Effector memory CD4-positive, alpha-beta T cell (primary cell): ENCODE measurements around the gene ZNF473.

Source experiments
- DNase-seq, 3 donors: peaks; one replicate each; pipeline ENCODE4 v3.0.0-alpha.2; 2020
- H3K27ac ChIP-seq: 2 replicates; pipeline ENCODE4 v1.7.0; 2013; ENCODE audit warnings: mild to moderate bottlenecking, low read length, moderate library complexity; ENCODE audit not compliant: insufficient read depth, poor library complexity, severe bottlenecking
- H3K27me3 ChIP-seq: replicated peaks from 2 replicates; pipeline ENCODE4 v1.7.0; 2013; ENCODE audit warnings: mild to moderate bottlenecking, low read length; ENCODE audit not compliant: insufficient read depth, control insufficient read depth, poor library complexity, severe bottlenecking
- H3K36me3 ChIP-seq: 2 replicates; pipeline ENCODE4 v1.7.0; 2013; ENCODE audit warnings: mild to moderate bottlenecking, low read length, moderate library complexity; ENCODE audit not compliant: control insufficient read depth, insufficient read depth
- H3K4me1 ChIP-seq: 2 replicates; pipeline ENCODE4 v1.7.0; 2013; ENCODE audit warnings: low read length, mild to moderate bottlenecking; ENCODE audit not compliant: control insufficient read depth, insufficient read depth, poor library complexity, severe bottlenecking
- H3K4me3 ChIP-seq: 2 replicates; pipeline ENCODE4 v1.7.0; 2013; ENCODE audit warnings: low read length, low read depth, mild to moderate bottlenecking; ENCODE audit not compliant: insufficient read depth, poor library complexity, severe bottlenecking
- H3K9me3 ChIP-seq: 2 replicates; pipeline ENCODE4 v1.7.0; 2013; ENCODE audit warnings: mild to moderate bottlenecking, low read length, moderate library complexity; ENCODE audit not compliant: control insufficient read depth

ZNF473 gene

DNA sequence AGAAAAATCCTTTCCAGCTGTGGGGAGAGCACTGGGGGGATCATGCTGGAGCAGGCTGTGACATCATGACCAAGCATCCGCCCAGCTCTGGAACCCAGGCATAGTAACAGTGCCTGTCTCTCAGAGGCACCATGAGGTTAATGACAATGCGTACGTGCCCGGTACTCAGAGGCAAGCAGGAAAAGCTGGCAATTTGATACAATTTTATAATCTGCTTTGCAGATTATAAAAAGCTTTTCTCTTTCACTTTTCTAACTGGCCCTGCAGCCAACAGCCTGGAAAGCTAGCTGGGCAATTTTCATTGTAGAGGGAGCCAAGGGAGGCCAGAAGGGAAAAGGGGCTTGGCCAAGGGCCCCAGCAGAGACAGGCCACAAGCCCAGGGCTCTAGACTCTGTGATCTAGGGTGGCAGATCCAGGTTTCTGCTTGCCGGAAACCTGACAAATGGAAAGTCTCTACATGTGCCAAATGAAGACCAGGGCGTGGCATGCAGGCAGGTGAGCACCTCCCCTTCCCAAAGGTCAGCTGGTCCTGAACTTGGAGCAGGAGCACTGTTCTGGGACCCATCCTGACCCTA is 23.3 kb upstream of the ZNF473 start:
- Histone ChIP-seq H3K27ac (no peak overlapping the region), H3K36me3 (peaks cover 80% of the 10 kb centered on the region), H3K4me1 (peaks cover 9% of the 10 kb centered on the region)

DNA sequence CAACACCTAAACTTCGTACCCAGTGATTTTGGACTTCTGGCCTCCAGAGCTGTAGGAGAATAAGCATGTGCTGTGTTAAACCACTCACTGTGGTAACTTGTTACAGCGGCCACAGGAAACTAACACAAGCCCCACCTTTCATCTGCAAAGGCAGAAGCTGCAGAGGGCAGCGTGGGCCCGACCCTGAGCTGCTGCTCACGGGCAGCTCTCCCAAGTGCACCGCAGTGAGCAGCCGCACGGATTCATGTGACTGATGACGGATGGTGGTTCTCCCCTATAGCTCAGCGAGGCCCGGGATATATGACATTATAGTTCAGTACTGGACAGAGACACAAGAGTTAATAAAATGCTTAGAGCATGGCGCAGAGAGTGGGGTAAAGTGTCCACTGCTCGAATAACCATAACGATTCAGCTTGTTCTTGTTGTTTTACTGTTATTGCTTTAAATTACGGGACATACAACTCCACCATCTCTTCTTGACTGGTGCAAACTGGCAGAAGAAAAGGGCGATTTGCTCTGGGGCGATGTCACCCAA is 22.5 kb upstream of the ZNF473 start:
- peaks cover 9% of the 10 kb centered on the region for H3K4me1 ChIP-seq
- H3K4me3 ChIP-seq: no peak overlapping the region
- H3K27me3 ChIP-seq: no peaks in the 10 kb centered on the region
- H3K27ac ChIP-seq: no peak overlapping the region
- no peak for DNase-seq
- peaks cover 84% of the 10 kb centered on the region for H3K36me3 ChIP-seq
- H3K9me3 ChIP-seq: no peaks in the 10 kb centered on the region

More for the DNA sequence above, 23.3 kb upstream of the ZNF473 start:
- Histone ChIP-seq H3K27me3 (no peaks in the 10 kb centered on the region), H3K9me3 (no peaks in the 10 kb centered on the region), H3K4me3 (no peak overlapping the region)
- DNase-seq: no peak

DNA sequence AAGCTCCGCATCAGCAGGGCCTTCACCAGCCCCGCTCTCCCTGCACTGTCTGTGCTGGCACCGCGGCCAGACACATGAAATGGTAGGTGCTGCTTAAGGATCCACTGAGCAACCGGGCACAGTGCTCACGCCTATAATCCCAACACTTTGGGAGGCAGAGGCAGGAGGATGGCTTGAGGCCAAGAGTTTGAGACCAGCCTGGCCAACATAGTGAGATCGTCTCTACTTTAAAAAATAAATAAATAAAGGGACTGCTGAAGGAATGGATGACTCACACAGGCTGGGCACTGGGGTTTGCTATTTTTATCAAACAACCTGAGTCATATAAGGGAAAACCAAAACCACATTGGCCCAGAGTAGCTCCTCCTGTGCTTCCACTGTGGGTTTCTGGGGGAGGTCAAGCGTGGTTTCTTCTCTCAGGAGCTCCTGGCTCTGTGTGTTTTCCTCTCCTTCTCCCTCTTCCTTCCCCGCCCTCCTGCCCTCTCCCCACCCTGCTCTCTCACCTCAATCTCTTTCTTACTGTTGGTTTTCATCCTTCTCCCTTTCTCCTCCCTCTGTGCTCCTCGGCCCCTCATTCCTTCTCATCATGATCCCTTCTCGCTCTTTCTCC is 21.9 kb upstream of the ZNF473 start:
- no peak overlapping the region for H3K4me3 ChIP-seq
- H3K36me3 ChIP-seq: peaks cover 88% of the 10 kb centered on the region
- DNase-seq: no peak
- H3K27ac ChIP-seq: no peak overlapping the region
- H3K27me3 ChIP-seq: no peaks in the 10 kb centered on the region
- no peaks in the 10 kb centered on the region for H3K9me3 ChIP-seq
- peaks cover 9% of the 10 kb centered on the region for H3K4me1 ChIP-seq

DNA sequence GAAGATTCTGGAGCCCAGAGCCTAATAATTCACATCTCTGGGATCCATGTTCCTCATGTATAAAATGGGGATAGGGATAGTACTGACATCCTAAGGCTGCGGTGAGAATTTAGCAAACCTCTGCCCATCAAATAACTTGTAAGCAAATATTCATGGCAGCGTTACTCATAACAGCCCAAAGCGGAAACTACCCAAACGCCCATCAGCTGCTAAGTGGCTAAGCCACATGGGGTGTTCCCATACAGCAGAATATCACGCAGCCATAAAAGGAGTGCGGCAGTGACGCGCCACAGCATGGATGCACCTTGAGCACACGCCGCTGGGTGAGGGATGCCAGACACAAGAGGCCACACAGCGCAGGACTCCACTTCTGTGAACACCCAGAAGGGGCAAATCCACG is 20.4 kb upstream of the ZNF473 start:
- no peak overlapping the region for H3K27ac ChIP-seq
- H3K36me3 ChIP-seq: peaks cover 78% of the 10 kb centered on the region
- no peaks in the 10 kb centered on the region for H3K9me3 ChIP-seq
- DNase-seq: no peak
- H3K4me3 ChIP-seq: no peak overlapping the region
- H3K27me3 ChIP-seq: no peaks in the 10 kb centered on the region
- H3K4me1 ChIP-seq: peaks cover 9% of the 10 kb centered on the region

DNA sequence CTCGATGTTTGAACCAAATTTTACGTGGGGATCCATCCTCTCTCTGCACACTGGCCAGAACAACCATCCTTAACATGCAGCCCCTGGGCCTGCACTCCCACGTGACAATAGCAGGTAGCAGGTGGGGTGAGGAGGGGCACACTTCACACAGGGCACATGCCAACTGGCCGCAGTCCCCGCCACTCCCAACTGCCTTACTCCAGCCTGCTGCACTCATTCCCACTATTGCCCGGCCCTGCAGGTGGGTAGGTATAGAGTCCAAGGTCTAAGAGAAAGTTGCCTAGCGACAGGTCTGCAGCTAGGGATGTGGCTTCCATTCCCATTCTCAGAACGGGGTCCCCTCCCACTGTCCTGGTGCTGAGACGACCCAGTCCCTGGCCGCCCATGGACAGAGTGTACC is 18.6 kb upstream of the ZNF473 start:
- peaks cover 9% of the 10 kb centered on the region for H3K4me1 ChIP-seq
- no peak for DNase-seq
- H3K36me3 ChIP-seq: peaks cover 66% of the 10 kb centered on the region
- H3K27me3 ChIP-seq: no peaks in the 10 kb centered on the region
- H3K27ac ChIP-seq: no peak overlapping the region
- H3K9me3 ChIP-seq: no peaks in the 10 kb centered on the region
- no peak overlapping the region for H3K4me3 ChIP-seq

DNA sequence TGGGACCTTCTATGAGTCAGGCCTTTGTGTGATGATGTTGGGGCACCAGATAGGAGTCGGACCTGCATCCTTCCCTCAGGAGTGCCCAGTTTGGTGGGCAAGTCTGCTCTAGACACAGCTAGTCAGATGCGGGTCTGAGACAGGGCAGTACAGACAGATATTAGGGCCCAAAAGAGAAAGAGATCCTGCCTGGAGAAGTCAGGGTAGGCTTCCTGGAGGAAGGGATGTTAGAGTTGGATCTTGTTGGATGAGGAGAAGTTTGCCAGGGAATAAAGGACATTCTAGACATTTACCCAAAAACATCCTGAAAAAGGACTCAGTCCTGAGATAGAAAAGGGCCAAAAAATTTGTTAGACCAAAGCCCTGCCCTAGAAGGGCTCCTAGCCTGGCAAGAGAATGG is 17.9 kb upstream of the ZNF473 start:
- no peak overlapping the region for H3K27ac ChIP-seq
- H3K27me3 ChIP-seq: no peaks in the 10 kb centered on the region
- peaks cover 9% of the 10 kb centered on the region for H3K4me1 ChIP-seq
- DNase-seq: no peak
- H3K9me3 ChIP-seq: no peaks in the 10 kb centered on the region
- H3K36me3 ChIP-seq: peaks cover 58% of the 10 kb centered on the region
- H3K4me3 ChIP-seq: no peak overlapping the region

DNA sequence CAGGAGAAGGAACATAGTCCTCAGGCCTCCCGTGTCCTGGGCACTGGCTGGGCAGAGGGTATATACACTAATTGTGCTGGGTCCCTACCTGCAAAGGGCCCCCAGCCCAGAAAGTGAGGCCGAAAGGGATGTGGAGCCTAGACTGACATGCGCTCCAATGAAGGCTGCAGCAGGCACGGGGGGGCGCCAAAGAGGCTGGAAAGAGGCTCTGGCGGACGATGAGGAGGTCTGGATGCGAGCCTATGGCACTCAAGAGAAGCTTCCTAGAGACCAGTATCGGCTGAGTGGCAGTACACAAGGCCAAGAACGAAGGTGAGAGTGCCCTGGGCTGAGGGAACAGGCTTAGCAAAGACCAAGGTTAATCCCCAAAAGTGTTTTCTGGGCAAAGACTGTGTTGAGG is 17.3 kb upstream of the ZNF473 start:
- no peak overlapping the region for H3K4me3 ChIP-seq
- H3K36me3 ChIP-seq: peaks cover 58% of the 10 kb centered on the region
- DNase-seq: no peak
- H3K27me3 ChIP-seq: no peaks in the 10 kb centered on the region
- H3K27ac ChIP-seq: no peak overlapping the region
- H3K9me3 ChIP-seq: no peaks in the 10 kb centered on the region
- H3K4me1 ChIP-seq: peaks cover 9% of the 10 kb centered on the region

DNA sequence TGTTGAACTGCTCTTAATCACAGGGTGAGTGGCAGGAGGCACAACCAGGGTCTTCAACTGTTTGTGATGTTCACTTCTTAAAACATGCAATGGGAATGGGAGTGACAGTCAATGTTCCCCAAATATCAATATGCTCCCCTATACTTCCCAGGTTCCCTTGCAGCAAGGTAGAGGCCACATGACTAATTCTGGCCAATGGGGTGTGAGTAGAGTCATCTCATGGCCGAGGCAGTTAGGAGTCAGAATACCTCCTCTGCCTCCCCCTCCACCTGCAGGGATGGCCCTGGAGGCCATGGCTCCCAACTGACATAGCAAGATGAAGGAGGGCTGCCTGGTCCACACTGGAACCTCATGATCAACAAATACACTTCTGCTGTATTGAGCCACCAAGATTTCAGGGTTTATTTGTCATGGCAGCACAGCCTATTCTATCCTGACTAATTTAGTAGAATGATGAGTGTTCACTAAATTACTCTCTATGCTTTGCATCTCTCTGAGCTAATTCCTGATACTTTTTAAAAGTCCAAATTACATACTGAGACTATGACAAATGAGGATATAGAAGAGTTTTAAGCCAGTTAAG is 9.5 kb upstream of the ZNF473 start:
- H3K4me1 ChIP-seq: no peaks in the 10 kb centered on the region
- H3K9me3 ChIP-seq: no peaks in the 10 kb centered on the region
- H3K36me3 ChIP-seq: peaks cover 52% of the 10 kb centered on the region
- H3K27ac ChIP-seq: no peak overlapping the region
- no peaks in the 10 kb centered on the region for H3K27me3 ChIP-seq
- H3K4me3 ChIP-seq: no peak overlapping the region
- no peak for DNase-seq

DNA sequence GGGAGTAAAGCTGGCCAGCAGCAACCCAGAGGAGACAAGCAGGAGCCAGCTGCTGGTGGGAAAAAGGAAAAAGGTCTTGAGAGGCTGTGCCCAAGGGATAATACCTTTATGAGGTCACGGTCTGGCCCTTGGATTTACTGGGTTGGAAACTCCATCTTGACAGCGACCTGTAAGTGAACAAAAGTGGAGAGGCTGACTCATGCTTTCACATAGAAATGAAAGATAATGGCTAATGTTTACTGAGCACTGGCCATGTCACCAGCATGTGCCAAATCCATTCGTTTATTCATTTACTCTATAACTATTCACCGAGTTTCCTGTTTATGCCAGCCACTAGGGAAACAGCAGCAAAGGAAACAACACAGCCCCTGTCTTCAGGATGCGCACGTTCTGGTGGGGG is 5.3 kb upstream of the ZNF473 start:
- Histone ChIP-seq H3K27ac (no peak overlapping the region), H3K9me3 (no peaks in the 10 kb centered on the region), H3K4me1 (peaks cover 7% of the 10 kb centered on the region), H3K36me3 (peaks cover 27% of the 10 kb centered on the region), H3K27me3 (no peaks in the 10 kb centered on the region), H3K4me3 (no peak overlapping the region)
- no peak for DNase-seq

DNA sequence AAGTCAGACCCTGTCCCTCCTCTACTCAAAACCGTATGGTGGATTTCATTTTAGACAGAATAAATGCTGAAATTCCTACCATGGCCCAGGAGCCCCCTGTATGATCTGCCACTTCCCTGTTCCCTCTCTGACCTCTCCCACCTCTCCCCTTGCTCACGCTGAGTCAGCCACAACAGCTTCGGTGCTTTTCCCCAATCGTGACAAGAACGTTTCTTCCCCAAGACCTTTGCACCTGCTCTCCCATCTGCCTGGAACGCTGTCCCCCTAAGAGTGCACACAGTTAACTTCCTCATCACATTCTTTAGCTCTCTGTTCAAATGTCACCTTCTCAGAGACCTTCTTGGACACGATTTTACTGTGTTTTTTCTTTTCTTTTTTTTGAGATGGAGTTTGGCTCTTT is 3.0 kb upstream of the ZNF473 start:
- H3K36me3 ChIP-seq: peaks cover 12% of the 10 kb centered on the region
- no peak overlapping the region for H3K27ac ChIP-seq
- peaks cover 15% of the 10 kb centered on the region for H3K4me1 ChIP-seq
- no peak for DNase-seq
- H3K27me3 ChIP-seq: no peaks in the 10 kb centered on the region
- H3K4me3 ChIP-seq: no peak overlapping the region
- H3K9me3 ChIP-seq: no peaks in the 10 kb centered on the region
